GM19397 (cell line): ENCODE results near the gene ETFDH.
"Not testable (repeated sequence)": the region's sequence is repeated elsewhere in the genome, so short reads cannot be mapped to it uniquely, and the experiment has no call there.

Experiments
- ATAC-seq: cut with Tn5 transposase; IDR thresholded peaks from one replicate; pipeline ENCODE4 v1.9.1; 2021; ENCODE audit warnings: mild to moderate bottlenecking, moderate library complexity; ENCODE audit not compliant: unreplicated experiment

Gene ETFDH

GRCh38 chr4:158750379-158750778 is 78.3 kb downstream of the ETFDH start:
- no peak for ATAC-seq

GRCh38 chr4:158754385-158755180 is 82.5 kb downstream of the ETFDH start:
- no peak for ATAC-seq

GRCh38 chr4:158755819-158756218 is 83.7 kb downstream of the ETFDH start:
- not testable (repeated sequence) for ATAC-seq

- ATAC-seq: no peak
Measured at GRCh38 chr4:158756588-158756987, 84.5 kb downstream of the ETFDH start.

- ATAC-seq: no peak
Measured at GRCh38 chr4:158758142-158758541, 86.0 kb downstream of the ETFDH start.

GRCh38 chr4:158758703-158759102 is 86.6 kb downstream of the ETFDH start:
- no peak for ATAC-seq
